ENCODE data around the gene LEFTY1.
"Not testable (repeated sequence)": the region's sequence is repeated elsewhere in the genome, so short reads cannot be mapped to it uniquely, and the experiment has no call there.

LEFTY1 gene, protein sequence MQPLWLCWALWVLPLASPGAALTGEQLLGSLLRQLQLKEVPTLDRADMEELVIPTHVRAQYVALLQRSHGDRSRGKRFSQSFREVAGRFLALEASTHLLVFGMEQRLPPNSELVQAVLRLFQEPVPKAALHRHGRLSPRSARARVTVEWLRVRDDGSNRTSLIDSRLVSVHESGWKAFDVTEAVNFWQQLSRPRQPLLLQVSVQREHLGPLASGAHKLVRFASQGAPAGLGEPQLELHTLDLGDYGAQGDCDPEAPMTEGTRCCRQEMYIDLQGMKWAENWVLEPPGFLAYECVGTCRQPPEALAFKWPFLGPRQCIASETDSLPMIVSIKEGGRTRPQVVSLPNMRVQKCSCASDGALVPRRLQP

DNA sequence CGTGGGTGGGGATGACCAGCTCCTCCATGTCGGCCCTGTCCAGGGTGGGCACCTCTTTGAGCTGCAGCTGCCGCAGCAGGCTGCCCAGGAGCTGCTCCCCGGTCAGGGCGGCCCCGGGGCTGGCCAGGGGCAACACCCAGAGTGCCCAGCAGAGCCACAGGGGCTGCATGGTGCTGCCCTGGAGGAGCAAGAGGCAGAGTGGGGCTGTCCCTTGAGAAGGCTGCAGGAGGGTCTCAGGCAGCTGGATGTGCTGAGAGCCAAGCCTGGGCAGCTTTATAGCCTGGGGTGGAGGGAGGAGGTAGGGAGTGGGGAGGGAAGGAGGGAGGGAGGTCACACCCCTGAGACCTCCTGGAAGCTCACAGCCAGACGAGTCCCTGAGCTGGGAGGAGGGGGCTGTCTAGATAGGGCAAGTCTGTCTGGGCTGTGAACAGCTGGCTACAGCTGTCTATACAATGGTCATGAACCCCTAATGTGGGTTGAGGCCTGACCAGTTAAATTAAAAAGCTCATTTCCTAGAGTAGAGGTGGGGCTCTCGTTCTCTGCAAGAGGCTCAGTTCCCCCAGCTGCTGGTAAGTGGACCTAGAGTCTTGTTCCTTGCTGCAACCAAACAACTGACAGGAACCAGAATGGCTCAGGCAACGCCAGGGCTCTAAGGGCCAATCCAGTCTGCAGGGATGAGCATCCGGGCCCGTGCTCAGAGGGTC, at the start of gene LEFTY1:
TSS of gene LEFTY1 (minus strand) at position 249 of the 704 bp plus-strand sequence. CDS start at position 169, 80 bp downstream.
- no peak for DNase-seq

DNA sequence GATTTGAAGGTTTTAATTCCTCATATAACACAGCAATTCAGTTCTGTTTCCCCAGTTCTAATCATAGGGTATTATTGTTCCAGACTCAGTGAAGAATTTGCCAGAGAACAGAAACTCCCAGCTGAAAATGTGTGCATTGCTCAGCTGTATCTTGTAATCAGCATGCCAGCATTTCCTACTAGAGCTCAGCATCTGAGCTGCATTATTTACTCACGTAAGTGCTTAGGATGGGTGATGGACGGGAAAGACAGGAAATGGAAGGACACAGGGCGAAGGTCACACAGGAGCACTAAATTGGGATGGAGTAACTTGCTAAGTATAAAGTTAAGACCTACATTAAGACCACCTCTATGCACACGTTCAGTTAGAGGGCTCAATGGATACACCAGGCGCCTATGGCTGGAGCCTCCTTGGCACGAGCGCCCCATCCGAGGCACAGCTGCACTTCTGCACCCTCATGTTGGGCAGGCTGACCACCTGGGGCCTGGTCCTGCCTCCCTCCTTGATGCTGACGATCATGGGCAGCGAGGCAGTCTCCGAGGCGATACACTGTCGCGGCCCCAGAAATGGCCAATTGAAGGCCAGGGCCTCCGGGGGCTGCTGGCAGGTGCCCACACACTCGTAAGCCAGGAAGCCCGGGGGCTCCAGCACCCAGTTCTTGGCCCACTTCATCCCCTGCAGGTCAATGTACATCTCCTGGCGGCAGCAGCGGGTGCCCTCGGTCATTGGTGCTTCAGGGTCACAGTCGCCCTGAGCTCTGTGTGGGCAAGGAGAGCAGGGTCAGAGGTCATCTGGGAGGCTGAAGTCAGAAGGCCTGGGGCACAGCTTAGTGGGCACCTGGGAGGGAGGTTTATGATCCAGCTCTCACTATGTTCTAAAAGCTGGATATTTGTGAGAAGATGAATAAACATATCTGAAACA, 48.4 kb upstream of the LEFTY1 start:
- DNase-seq: no peak

DNA sequence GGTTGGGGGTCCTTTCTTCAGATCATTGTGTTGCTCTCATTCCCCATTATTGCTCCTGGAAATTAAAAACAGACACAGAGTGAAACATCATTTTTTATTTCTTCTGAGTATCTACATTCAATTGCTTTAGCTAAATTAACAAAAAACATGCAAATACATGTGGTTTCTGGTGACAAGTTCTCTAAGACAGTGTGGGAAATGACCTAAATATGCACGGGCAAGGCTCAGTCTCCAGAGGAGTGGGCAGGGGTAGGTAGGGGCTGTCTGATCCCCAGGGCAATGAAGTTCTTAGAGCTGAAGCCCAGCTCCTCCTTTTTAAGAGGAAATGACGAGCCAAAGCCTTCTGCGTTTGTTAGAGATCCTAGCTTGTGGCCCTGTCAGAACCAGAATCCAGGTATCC, 47.6 kb upstream of the LEFTY1 start:
- DNase-seq: no peak

DNA sequence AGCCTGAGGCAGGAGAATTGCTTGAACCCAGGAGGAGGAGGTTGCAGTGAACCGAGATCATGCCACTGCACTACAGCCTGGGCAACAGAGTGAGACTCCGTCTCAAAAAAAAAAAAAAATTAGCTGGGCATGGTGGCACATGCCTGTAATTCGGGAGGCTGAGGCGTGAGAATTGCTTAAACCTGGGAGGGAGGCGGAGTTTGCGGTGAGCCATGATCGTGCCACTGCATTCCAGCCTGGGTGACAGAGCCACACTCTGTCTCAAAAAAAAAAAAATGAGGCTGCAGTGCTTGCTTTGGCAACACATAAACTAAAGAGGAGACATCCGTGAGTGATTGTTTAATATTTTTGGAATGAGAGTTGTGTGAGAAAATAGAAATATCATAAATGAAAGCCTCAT, 47.1 kb upstream of the LEFTY1 start:
- not testable (repeated sequence) for DNase-seq

DNA sequence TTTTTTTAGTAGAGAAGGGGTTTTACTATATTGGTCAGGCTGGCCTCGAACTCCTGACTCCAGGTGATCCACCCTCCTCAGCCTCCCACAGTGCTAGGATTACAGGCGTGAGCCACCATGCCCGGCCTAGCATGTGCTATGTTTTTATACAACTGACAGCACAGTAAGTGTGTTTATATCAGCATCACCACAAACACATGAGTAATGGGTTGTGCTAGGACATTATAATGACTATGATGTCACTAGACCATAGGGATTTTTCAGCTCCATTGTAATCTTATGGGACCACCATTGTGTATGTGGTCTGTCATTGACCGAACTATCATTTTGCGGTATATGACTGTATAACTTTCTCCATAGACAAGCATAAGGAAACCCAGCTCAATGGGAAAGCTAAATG, 45.8 kb upstream of the LEFTY1 start:
- DNase-seq: no peak

DNA sequence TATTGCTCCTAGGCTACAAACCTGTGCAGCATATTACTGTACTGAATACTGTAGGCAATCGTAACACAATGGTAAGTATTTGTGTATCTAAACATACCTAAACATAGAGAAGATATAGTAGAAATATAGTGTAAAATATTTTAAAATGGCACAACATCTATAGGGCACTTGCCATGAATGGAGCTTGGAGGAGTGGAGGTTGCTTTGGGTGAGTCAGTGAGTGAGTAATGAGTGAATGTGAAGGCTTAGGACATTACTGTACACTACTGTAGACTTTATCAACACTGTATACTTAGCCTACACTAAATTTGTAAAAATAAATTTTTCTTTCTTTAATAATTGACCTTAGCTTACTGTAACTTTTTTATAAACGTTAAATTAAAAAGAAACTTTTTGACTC, 44.1 kb upstream of the LEFTY1 start:
- no peak for DNase-seq

DNA sequence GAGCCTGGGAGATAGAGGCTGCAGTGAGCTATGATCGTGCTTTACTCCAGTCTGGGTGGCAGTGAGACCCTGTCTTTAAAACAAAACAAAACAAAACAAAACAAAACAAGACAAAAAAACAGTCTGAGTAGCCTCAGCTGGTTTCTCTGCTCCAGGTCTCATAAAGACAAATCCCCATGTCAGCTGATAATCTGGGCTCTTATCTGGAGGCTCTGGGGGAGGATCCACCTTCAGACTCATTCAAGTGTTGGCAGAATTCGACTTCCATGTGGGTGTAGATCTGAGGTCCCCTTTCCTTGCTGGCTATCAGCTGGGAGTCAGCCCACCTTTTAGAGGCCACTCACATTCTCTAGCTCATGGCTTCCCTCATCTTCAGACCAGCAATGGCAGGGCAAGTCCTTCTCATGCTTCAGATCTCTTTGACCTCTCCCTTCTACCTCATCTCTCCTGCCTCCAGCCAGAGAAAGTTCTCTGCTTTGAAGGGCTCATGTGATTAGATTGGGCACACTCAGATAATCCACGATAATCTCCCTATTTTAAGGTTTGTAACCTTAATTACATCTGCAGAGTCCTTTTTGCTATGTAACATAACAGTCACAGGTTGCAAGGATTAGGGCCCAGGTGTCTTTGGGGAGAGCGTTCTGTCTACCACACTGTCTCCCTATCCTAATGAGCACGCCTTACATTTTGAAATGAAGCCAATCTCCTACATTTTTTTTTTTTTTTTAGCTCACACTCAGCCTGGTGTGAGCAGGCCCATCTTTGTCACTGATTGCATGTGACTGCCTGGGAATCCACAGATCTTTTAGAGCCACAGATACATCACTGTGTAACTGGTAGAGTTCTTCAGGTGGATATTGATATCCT, 42.6 kb upstream of the LEFTY1 start:
- no peak for DNase-seq

DNA sequence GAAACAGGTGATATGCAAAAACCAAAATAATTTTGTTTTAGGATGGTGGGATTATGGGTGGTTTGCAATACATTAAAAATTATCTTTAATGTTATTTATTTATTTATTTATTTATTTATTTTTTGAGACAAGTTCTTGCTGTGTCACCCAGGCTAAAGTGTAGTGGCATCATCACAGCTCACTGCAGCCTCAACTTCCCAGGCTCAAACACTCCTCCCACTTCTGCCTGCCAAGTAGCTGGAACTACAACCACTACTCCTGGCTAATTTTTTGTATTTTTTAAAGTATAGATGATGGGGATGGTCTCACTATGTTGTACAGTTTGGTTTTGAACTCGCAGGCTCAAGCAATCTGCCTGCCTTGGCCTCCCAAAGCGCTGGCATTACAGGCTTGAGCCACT, 41.6 kb upstream of the LEFTY1 start:
- DNase-seq: no peak

DNA sequence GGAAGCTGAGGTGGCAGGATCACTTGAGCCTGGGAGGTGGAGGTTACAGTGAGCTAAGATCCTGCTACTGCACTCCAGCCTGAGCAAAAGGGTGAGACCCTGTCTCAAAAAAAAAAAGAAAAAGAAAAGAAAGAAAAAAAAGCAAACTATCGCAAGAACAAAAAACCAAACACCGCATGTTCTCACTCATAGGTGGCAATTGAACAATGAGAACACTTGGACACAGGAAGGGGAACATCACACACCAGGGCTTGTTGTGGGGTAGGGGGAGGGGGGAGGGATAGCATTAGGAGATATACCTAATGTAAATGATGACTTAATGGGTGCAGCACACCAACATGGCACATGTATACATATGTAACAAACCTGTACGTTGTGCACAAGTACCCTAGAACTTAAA, 40.5 kb upstream of the LEFTY1 start:
- DNase-seq: not testable (repeated sequence)

DNA sequence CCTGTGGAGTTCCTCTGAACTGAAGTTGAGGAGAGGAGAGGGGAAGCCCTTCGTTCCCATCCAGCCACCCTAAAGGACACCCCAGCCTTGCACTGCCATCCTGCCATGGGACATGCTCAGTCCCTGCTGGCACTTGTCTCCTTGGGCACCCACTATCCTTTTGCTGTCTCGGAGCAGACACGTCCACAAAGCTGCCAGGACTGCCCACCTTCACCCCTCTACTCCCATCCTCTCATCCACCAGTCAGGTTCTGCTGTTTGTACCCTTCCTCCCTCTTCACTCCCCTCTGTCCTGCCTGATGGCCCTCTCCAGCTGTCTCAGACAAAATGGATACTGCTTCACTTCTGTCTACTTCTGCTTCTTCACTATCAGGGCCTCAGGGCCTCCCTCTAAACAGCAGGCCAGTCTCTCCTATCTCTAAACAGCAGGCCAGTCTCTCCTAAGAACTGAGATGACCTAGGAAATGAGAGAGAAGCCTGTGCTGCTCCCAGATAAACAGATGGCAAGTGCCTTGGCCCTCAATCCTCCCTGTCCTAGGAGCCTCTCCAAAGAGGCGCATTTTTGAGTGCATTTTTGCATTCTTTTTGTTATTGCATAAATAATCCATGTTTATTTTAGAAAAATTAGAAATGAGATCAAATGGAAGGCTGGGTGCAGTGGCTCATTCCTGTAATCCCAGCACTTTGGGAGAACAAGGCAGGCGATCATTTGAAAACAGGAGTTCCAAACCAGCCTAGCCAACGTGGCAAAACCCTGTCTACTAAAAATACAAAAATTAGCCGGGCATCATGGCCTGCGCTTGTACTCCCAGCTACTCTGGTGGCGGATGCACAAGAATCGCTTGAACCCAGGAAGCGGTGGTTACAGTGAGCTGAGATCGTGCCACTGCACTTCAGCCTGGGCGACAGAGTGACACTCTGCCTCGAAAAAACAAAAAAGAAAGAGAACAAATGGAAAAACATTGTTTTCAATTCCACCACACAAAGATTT, 39.5 kb upstream of the LEFTY1 start:
- DNase-seq: no peak

DNA sequence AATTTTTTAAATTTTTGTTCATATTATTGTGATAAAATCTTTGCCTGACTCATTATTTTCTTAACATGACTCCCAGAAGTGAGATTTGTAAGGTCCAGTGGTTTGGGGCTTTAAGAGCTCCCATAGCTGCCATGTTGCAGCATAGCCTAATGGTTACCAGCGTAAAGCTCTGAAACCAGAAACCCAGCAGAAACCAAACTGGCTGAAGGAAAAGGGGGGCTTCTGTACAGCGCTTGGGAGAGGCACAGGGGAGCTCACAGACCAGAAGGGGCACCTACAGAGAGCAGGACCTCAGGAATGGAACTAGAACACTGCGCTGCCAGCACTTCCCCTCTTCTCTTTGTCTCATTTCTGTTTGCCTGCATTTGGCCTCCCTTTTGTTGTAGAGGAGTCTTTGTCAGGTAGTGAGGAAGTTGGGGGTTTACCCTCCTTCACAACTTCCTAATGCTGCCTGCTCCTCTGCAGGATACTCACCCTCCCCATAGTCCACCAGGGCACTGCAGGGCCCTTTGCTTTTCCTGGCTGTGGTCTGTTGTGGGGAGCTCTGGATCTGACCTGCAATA, 37.7 kb upstream of the LEFTY1 start:
- DNase-seq: peak; percentile 3

DNA sequence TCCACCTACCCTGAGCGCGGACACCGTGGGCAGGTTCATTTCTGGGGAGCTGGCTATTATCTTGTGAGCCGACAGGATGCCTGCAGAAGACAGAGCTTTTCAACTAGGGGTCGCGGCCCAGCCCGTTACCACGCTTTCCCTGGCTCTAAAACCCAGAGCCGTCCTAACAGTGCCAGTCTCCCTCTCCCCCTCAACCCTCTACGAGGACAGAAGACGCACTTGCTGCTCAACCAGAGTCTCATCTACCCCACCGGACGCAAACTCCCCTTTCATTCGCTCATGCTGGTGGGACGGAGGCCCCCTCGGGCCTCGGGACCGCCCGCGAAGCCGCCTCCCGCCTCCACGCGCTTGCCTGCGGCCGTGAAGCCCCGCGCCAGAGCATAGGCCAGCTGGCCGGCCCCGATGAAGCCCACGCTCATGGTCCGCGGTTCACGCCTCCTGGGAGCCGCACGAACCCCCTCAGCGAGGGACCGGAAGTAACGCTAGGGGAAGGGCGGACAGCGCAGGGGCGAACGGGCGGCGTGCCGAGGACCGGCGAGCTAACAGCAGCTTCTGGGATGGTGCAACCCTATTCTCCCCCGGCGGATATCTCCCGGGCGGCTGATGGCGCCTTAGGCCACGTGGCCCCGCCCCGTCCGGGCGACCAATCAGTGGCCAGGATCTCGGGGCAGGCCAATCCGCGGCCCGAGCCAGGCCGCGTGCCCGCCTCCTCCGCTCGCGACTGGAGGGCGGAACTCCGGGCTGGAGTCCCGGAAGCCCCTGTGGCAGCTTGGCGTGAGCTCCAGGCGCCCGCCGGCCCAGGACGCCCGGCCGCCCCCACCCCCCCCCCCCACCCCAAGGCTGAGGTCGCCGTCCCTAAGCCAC, 35.0 kb upstream of the LEFTY1 start, which contains the start of gene PYCR2:
TSS of gene PYCR2 (minus strand) at position 559 of the 864 bp plus-strand sequence. CDS start at position 419, 140 bp downstream.
- peak; percentile 94 for DNase-seq

DNA sequence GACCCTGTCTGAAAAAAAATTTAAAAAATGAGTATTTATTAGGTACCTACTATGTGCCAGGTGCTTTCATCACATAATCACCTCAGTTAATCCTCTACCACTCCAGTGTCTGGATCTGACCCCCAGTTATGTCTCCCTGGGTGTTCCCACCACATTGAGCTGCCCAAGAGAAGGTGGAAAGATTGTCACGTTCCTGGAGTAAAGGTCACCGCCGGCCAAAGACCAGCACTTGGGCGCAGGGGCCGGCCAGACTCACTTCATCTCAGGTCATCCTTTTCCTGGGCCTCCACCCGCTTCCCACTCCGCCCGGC, 34.4 kb upstream of the LEFTY1 start:
- DNase-seq: no peak

DNA sequence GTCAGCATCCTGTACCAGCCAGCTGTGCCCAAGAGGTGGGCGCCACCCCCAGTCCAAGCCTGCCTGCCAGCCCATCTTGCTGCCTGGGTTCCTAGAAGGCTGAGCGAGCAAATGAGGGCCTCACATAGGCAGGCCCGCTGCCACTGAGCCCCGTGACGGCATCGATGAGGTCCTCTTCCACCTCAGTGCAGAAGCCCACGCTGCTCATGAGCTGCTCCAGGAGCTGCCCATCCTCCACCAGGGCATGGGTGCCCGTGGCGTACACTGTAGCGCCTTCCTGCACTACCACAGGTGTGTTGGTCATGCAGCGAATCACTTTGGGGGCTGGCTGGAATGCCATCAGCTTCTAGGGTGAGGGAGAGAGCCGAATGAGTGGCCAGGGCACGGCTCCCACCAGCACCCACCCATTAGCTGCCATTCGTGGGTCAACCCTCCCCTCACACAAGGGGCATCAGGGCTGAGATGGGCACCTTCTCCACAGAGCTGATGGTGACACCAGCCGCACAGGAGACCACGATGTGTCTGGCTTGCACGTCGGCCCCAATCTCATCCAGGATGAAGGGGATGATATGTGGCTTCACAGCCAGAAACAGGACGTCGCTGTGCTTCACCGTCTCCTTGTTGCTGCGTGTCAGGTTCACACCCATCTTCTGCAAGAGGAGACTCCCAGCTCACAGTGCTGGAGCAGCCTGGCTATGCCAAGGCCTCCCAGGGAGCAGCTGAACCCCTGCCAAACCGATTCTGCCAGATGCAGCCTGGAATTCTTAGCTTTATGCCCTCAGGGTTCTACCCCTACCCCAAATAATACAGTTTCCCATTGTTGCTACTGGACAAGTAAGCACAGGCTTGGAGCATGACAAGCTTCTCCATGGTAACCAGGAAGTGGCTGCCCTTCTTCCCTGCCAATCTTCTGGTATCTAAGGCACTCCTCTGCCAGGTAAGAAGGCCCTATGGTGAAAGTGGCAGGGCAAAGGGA, 33.1 kb upstream of the LEFTY1 start:
- DNase-seq: no peak

DNA sequence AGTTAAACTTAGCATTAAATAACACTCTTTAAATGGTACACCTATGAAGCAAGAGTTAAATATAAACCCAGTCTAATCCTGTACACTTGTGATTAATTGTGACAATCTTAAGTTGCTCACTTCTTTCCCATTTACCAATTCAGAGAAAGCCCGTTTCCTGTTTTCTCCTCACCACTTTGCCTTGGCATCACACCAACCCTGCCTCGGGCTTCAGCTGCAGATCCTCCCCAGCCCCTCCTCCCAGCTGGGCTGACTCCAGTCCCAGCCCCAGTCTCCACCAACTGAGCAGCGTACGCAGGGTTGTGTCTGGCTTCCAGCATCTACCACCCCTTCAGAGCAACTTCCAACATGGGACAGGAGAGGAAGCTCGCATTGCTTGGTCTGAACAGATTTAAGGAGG, 31.0 kb upstream of the LEFTY1 start:
- peak; percentile 29 for DNase-seq

DNA sequence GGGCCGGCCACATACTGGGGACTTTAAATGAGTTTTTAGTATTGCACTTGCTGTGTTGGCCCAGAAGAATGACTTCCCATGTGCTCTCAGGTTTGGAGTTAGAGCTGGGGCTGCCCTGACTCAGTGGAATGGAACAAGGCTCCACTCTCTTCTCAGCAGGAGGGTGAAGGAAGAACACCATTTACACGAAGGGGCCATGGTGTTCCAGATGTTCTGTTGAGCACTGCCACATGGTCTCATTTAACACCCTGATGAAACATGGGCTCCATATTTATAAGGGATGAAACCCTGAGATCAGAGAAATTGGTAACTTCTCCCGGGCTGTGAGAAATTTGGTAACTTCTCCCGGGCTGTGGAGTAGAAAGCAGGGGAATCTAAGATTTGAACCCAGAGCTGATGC, 29.3 kb upstream of the LEFTY1 start:
- DNase-seq: no peak

DNA sequence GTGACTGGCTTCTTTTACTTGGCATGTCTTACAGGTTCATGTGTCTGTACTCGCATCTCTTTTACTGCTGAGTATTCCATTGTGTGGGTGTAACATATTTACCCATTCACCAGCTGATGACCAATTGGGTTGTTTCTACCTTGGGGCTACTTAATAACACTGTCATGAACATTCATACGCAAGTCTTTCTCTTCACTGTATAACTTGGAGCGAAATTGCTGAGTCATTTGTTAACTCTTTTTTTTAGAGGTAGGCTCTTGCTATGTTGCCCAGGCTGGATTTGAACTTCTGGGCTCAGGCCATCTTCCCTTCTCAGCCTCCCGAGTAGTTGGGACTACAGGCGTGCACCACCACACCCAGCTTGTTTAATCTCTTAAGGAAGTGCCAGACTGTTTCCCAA, 28.6 kb upstream of the LEFTY1 start:
- DNase-seq: no peak

DNA sequence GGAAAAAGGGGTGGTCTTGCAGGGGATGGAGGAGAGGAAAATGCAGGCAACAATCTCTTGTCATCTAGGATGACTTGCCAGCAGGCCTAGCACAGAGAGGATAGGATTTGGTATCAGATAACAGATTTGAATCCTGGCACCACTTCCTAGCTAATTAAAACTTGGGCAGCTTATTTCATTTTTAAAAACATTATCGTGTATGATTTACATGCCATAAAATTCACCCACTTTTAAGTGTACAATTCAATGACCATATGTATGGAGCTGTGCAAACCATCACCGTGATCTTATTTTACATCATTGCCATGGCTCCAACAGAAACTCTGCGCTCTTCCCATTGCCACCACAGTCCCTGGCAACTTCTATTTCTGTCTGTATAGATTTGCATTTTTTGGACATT, 28.2 kb upstream of the LEFTY1 start:
- DNase-seq: no peak
